ENCODE results near the gene KIF27. TPM values are rescaled to one million over a fixed set of nuclear protein-coding genes. Genes with fewer than 3 reads are reported as not detected.
A peak's percentile ranks its signal among the peaks of the same experiment; 100 is the strongest.
"Not testable (repeated sequence)": the region's sequence is repeated elsewhere in the genome, so short reads cannot be mapped to it uniquely, and the experiment has no call there.

KIF27 gene
- total and polyA plus RNA-seq, 12 donors, result 0.81 to 23.4 (median 2.7) TPM

- not testable (repeated sequence) for H3K36me3 ChIP-seq (replicated peaks in 1 of 2); H3K27me3 ChIP-seq; DNase-seq; H3K27ac ChIP-seq; H3K9me3 ChIP-seq (replicated peaks in 1 of 3); H3K4me1 ChIP-seq (replicated peaks in 1 of 2); H3K4me3 ChIP-seq
- intact Hi-C loops (cut with DNase I), result loop anchor here in 1 of 2 donors (10.0 kb wide), 1 partner anchor 78 kb away; no protein-coding TSS in a partner anchor
- 32 to 56% (median 50%) methylated on average over 4 to 7 of the region's 7 CpGs for WGBS, 4 donors
- peak in 2 of 6 experiments; percentile 15 to 36 for TF ChIP-seq CTCF (IDR thresholded peaks at IDR 0.05)
Measured at GRCh38 chr9:83837070-83837643, 84.1 kb downstream of the KIF27 start.

DNA sequence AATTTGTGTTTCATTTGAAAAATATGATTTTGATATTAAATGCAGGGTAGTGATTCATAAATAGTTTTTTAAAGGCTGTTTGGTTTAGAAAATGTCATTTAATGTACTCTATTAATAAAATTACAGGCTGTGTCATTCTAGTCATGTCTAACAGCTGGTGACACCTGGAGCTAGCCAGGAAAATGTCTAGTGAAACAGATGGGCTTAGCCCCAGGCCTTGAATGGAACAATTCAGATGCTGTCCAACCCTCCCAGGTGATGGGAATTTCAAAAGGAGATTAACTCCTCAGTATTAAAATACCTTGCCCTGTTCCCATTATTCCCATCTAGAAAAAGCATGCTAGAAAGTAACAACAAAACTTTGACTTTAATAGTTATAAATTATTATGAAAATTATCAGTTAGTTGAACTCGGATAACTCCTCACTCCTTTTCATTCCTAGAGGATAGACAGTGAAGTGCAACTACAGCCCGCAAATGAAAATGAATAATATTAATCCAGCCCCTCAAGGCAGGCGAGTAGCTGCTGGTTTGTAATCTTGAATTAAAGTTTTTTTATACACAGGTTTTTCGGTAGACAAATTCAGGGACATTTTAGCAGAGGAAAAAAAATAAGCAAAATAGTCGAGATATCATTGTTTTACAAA, 90.7 kb downstream of the KIF27 start:
- DNase-seq; H3K27ac ChIP-seq; H3K4me1 ChIP-seq (replicated peaks in 1 of 2); H3K4me3 ChIP-seq; H3K36me3 ChIP-seq (replicated peaks in 1 of 2); H3K9me3 ChIP-seq (replicated peaks in 1 of 3); H3K27me3 ChIP-seq: not testable (repeated sequence)
- intact Hi-C loops (cut with DNase I), result loop anchor here in 1 of 2 donors (10.0 kb wide), 1 partner anchor 84 kb away; no protein-coding TSS in a partner anchor
- 70 to 82% (median 76%) methylated on average over 5 of the region's 5 CpGs for WGBS, 4 donors

GRCh38 chr9:83824986-83825623, 96.1 kb downstream of the KIF27 start:
- H3K4me1 ChIP-seq (replicated peaks in 1 of 2); H3K27me3 ChIP-seq; H3K4me3 ChIP-seq; H3K9me3 ChIP-seq (replicated peaks in 1 of 3); H3K27ac ChIP-seq; H3K36me3 ChIP-seq (replicated peaks in 1 of 2); intact Hi-C loops (cut with DNase I): not testable (repeated sequence)
- DNase-seq, result peak in 4 of 7 donors; percentile 16 to 29 (median 26)
- WGBS, 4 donors, result 55 to 77% (median 68%) methylated on average over 3 of the region's 3 CpGs

GRCh38 chr9:83817356-83818278, 103.6 kb downstream of the KIF27 start, which contains the start of gene GKAP1:
GKAP1 (minus strand) TSS chr9:83817769; CDS start chr9:83806517, 11,252 bp downstream.
- H3K36me3 ChIP-seq (replicated peaks in 1 of 2); H3K9me3 ChIP-seq (replicated peaks in 1 of 3); H3K27me3 ChIP-seq; intact Hi-C loops (cut with DNase I); H3K4me1 ChIP-seq (replicated peaks in 1 of 2): not testable (repeated sequence)
- DNase-seq, result peak; percentile 75 to 90 (median 77)
- WGBS, 4 donors, result 0 to 1% (median 0%) methylated on average over 20 to 100 of the region's 103 CpGs; no CpG with 5 or more reads in 1 of the 4 donors
- TF ChIP-seq CTCF (IDR thresholded peaks at IDR 0.05), result peak in 3 of 6 experiments; percentile 11 to 33 (median 18)
- peak in 1 of 2 donors; percentile 45 for TF ChIP-seq POLR2A (IDR thresholded peaks at IDR 0.05)
- H3K4me3 ChIP-seq, result peak within 1 kb of the TSS in 3 of 4 donors; percentile 62 to 91 (median 73)
- peak within 1 kb of the TSS in 4 of 5 donors; percentile 69 to 93 (median 86) for H3K27ac ChIP-seq

DNA sequence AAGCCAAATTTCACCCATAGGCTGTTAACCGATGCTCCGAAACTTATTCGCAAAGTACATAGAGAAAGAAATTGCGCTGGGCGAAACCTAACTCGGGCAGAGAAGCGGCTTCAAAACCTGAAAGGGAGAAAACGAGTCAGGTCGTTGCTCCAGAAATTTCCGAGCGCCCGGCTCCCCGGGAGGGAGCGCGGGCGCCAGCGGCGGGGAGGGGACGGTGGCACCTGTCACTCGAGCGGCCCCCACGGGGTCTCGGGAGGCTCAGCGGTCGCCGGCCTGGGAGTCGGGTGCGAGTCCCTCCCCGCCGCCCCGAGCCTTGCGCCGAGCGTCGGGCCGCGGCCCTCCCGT, 104.2 kb downstream of the KIF27 start:
- Histone ChIP-seq H3K27ac (peak overlapping the region in 4 of 5 donors; percentile 69 to 93 (median 86)), H3K4me3 (peak overlapping the region in 2 of 4 donors; percentile 73 to 91)
- H3K36me3 ChIP-seq (replicated peaks in 1 of 2); intact Hi-C loops (cut with DNase I); H3K9me3 ChIP-seq (replicated peaks in 1 of 3); H3K4me1 ChIP-seq (replicated peaks in 1 of 2); H3K27me3 ChIP-seq: not testable (repeated sequence)
- peak in 2 of 7 donors; percentile 15 to 28 for DNase-seq
- WGBS, 4 donors, result 0 to 1% (median 1%) methylated on average over 12 to 38 of the region's 38 CpGs

DNA sequence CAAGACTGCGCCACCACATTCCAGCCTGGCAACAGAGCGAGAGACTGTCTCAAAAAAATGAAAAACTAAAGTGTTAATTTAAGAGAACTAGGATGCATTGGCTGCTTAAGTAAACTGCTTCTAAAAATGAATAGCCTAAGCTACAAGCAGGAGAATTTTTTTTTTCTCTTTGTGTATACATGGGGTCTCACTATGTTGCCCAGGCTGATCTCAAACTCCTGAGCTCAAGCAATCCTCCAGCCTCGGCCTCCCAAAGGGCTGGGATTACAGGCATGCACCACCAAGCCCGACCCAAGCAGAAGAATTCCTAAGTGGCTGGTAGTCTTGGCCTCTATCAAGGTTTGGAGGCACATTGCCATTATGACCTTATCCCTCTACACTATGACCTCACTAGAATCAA, 106.1 kb downstream of the KIF27 start:
- H3K27ac ChIP-seq; H3K4me3 ChIP-seq; H3K36me3 ChIP-seq (replicated peaks in 1 of 2); DNase-seq; H3K27me3 ChIP-seq; intact Hi-C loops (cut with DNase I); H3K9me3 ChIP-seq (replicated peaks in 1 of 3); H3K4me1 ChIP-seq (replicated peaks in 1 of 2): not testable (repeated sequence)
- WGBS, 4 donors, result 97 to 100% (median 97%) methylated on average over 4 of the region's 4 CpGs

DNA sequence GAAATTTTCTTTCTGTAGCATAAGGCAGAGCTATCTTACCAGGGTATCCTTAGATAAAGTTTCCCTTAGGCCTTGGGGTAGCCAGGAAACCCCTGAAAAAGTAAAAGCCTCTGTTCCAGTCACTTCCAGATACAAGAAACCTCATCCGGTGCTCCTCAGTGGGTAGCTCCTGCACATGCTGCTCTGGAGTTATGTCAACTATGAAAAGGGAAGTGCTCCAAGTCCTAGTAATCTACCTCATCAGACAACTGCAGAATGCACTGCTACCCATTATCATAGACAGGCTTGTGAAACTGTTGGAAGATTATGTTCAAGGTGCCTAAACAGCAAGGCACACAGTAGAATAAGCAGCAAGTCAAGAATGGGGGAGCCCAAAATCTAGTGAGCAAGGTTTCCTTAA, 112.0 kb downstream of the KIF27 start:
- H3K36me3 ChIP-seq (replicated peaks in 1 of 2); DNase-seq; H3K4me3 ChIP-seq; H3K9me3 ChIP-seq (replicated peaks in 1 of 3); H3K27me3 ChIP-seq; intact Hi-C loops (cut with DNase I); H3K27ac ChIP-seq; H3K4me1 ChIP-seq (replicated peaks in 1 of 2): not testable (repeated sequence)
- WGBS, 4 donors, result 32 to 83% (median 47%) methylated on average over 1 of the region's 1 CpG

GRCh38 chr9:83804454-83804853, 116.8 kb downstream of the KIF27 start:
- H3K36me3 ChIP-seq (replicated peaks in 1 of 2); H3K27ac ChIP-seq; H3K27me3 ChIP-seq; intact Hi-C loops (cut with DNase I); H3K4me3 ChIP-seq; H3K4me1 ChIP-seq (replicated peaks in 1 of 2); H3K9me3 ChIP-seq (replicated peaks in 1 of 3); DNase-seq: not testable (repeated sequence)
- 88 to 96% methylated on average over 13 to 31 of the region's 31 CpGs; no CpG with 5 or more reads in 2 of the 4 donors for WGBS, 4 donors
